HG03025 (cell line): Measurements from ENCODE around the gene TMEM132D.

Experiments used
- ATAC-seq: cut with Tn5 transposase; IDR thresholded peaks from one replicate; pipeline ENCODE4 v1.9.1; 2021; ENCODE audit warnings: mild to moderate bottlenecking, moderate library complexity; ENCODE audit not compliant: unreplicated experiment, low FRiP score

TMEM132D gene

GRCh38 chr12:129152351-129153104, 751.3 kb downstream of the TMEM132D start:
- ATAC-seq, result no peak

- ATAC-seq, result no peak
These were observed 753.1 kb downstream of the TMEM132D start for GRCh38 chr12:129150721-129151120.

- no peak for ATAC-seq
These were observed 758.4 kb downstream of the TMEM132D start for GRCh38 chr12:129145381-129145780.

DNA sequence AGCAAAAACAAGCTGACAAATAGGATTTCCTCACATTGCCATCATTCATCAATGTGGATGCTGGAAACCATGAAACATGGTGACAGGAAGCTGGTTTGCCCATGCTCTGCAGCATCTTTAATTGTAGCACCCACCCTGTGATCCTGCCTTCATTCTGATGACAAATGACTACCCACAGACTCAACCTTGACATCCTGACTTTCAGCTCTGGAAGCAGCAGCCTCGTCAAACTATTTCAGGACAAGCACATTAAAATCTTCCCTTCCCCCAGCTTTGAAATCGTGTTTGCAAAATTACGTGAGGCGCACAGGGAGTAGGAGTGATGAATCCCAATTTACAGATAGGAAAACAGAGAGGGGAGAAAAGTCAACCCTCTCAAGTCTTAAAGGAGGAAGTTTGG, 765.0 kb downstream of the TMEM132D start:
- no peak for ATAC-seq

DNA sequence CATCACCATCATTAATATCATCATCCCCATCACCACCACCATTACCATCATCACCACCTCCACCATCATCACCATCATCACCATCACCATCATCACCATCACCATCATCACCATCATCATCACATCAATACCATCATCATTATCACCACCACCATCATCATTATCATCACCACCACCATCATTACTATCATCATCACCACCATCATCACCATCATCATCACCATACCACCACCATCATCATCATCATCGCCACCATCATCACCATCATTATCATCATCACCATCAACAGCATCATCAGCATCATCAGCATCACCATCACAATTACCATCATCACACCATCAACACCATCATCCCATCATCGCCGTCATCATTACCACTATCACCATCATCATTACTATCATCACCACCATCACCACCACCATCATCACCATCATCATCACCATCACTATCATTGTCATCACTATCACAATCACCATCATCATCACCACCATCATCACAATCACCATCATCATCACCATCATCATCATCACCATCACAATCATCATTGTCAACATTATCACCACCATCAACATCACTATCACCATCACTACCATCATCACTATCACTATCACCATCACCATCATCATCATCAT, 767.0 kb downstream of the TMEM132D start:
- no peak for ATAC-seq

- ATAC-seq, result no peak
These were observed 776.1 kb downstream of the TMEM132D start for GRCh38 chr12:129127771-129128170.

DNA sequence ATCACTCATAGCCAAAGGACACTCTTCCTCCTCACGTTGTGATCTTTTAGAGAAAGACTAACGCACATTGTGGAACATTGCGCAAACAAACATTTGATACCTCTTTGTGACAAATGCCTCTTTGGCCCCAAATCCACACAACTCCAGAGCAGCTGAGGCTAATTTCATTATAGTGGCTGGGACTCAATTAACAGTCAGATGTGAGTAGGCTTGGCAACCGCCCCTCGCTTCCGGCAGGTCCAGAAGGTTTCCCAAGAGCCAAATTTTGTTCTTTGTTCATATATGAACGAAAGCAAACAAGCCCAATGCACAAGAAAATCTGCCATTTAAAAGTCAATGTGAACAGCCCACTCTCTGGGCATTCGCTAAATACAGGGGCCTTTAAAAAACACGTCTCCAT, 776.6 kb downstream of the TMEM132D start:
- no peak for ATAC-seq

- ATAC-seq, result no peak
These were observed 784.3 kb downstream of the TMEM132D start for GRCh38 chr12:129119537-129119936.

- ATAC-seq, result no peak
These were observed 788.3 kb downstream of the TMEM132D start for GRCh38 chr12:129115558-129115957.

DNA sequence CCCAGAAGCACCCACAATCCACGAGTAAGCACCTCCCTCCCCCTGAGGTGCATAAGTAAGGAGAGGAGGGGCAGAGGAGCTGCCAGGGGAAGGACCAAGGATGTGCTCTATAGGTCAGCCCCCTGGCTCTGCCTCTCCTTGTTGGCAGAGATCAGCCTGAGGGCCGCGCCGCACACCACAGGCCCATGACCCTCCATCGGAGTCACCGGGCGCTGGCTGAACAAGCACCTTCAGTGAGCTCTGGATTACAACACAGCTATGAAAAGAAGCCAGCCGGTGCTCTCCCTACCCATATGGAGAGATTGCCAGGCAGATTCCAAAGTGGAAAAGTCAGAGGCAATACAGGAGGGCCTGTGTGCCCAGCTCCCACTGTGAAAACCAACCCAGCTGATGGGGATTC, 793.2 kb downstream of the TMEM132D start:
- ATAC-seq, result no peak

DNA sequence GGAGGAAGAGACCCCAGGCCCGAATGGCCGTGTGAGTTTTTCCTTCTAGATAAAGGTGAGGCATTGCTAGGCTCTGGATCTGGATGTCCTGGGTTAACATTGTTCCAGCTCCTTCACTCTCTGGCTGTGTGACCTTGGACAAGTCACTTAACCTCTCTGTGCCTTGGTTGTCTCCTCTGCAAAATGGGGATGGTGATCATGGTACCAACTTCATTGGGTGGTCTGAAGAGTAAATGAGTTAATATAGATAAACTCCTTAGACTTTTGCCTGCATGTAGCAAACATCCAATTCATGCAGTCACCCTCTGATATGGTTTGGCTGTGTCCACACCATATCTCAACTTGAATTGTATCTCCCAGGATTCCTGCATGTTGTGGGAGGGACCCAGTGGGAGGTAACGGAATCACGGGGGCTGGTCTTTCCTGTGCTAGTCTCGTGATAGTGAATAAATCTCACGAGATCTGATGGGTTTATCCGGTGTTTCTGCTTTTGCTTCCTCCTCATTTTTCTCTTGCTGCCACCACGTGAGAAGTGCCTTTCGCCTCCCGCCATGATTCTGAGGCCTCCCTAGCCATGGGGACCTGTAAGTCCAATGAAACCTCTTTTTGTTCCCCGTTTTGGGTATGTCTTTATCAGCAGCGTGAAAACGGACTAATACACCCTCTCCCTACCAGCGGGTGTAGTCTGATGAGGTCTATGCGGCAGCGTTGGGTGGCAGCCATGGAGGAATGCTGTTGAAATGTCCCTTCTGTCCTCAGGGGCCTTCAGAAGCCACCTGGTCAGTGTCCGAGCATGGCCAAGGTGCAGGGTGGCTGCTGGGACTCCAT, 794.4 kb downstream of the TMEM132D start:
- ATAC-seq, result no peak

DNA sequence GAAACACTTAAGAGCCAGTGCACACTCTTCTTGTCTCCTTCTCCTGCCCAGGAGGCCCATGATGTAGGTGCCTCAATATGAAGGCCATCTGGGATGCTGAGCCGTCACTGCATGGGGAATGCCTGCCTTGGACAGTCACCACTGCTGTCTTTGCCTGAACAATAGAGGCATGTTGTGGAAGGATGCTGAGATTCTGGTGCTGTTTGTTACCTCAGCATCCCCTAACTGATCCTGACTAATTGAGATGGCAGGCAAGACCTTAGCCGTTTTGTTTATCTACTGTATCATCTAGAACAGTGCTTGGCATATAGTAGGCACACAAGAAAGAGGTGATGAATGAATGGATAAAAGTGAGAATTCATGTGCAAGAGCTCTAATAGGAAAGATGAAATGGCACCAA, 797.1 kb downstream of the TMEM132D start:
- ATAC-seq, result no peak

DNA sequence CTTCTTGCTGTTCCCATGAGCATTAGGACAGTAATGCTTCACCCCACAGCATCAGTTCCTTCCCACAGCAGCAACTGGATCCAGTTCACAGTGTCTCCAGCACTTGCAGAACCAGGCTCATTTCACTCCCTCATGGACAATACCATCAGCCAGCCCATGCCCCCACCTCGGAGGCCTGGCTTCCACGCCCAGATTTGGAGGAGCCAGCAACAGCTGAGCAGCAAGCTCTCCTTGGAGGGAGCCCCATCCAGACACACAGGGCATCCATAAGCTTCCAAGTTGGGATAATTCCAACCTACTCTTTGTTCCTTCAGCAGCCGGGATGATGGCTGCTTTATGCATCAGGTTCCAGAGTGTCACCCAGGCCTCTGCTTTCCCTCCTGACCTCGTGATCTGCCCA, 800.6 kb downstream of the TMEM132D start:
- ATAC-seq, result no peak

DNA sequence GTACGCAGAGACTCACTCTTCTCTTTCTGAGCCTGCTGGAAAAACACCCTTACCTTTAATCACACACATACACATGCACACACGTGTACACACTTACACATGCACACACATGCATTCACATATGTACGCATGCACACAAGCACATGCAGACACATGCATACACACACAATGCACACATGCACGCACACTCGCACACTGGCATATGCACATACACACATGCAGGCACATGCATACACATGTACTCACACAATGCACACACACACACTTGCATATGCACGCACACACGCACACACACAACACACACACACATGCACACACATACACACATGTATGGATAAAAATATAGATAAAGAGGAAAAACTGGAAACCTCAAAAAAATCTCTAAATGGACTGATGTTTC, 801.6 kb downstream of the TMEM132D start:
- ATAC-seq, result no peak

- no peak for ATAC-seq
These were observed 802.0 kb downstream of the TMEM132D start for GRCh38 chr12:129101816-129102215.

GRCh38 chr12:129101404-129101803, 802.4 kb downstream of the TMEM132D start:
- ATAC-seq, result no peak

DNA sequence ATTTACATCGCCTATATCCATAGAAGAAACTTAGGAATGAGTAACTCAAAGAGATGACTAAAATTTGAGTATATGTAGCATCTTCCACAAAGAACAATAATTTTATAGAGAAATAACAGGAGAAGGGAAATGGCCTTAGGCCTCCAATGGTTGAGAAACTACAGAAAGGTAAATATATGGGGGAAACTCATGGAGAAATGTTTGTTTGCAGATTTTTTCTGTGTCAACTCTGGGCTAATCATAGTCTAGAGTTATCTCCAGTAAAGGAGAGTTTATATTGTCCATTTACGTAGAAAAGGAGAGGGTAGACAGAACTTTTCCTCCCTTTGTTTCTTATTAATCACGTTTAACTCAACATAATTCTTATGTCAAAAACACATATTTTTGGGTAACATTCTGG, 806.4 kb downstream of the TMEM132D start:
- ATAC-seq, result no peak

DNA sequence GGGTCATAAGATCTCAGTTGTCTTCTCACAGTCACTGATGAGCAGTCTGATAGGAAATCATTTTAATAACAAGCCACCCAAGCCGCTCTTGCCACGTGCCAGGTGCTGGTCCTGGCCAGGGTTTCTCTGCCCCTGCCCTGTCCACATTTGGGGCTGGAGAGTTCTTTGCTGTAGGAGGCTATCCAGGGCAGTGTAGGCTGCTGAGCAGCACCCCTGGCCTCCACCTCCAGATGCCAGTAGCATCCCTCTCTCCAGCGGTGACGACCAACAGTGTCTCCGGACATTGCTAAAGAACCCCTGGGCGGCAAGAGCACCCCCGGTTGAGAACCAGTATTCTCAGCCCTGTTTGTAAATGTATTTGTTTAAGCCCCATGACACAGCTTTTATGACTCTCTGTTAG, 806.9 kb downstream of the TMEM132D start:
- no peak for ATAC-seq

DNA sequence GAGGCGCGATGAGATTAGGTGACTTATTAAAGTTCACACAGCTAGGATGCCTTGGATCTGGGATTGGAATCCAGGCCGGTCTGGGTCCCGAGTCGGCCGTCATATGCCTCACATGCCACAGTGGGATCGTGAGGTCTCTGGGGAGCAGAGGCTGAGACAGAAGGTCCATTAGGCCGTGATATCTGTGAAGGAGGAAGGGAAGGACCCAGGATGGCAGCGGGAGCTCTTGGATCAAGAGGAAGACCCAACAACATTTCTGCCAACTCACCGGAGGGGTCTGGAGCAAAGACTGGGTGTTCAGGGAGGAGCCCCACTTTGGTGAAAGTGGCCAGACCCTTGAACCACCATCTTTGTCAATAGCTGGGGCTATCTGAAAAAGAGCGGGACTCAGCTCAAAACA, 807.6 kb downstream of the TMEM132D start:
- ATAC-seq, result no peak

DNA sequence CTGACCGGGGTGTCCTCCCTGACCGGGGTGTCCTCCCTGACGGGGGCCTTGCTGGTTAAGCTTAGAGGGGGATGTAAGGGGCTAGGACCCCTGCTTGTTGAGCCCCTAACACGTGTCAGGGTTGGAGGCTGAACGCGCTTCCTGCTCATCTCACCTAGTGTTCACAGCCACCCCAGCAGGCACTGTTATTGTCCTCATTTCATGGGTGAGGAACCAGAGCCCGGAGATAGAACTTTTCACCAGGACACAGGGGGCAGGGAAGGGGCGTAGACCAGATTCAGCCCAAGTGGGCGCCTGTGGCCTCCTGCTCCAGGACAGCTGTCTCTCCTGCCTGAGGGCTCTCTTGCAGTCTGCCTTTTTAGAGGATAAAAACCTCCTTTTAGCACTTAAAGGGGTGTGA, 814.2 kb downstream of the TMEM132D start:
- no peak for ATAC-seq
